Upper lobe of left lung (tissue), 6 donors: ENCODE measurements around the gene NOP9. TPM values are rescaled to one million over a fixed set of nuclear protein-coding genes. Genes with fewer than 3 reads are reported as not detected.

Source experiments
- ATAC-seq, 2 donors: fragments of 200-7000 bp; cut with Tn5 transposase; one replicate each; pipeline ENCODE4 v1.9.1; 2022; ENCODE audit warnings: mild to moderate bottlenecking in 2 of 2, moderate library complexity in 2 of 2; ENCODE audit not compliant: low FRiP score in 2 of 2
- DNase-seq, 2 donors: peaks; one replicate each; pipeline ENCODE4 v3.0.0-alpha.2; 2019 to 2020
- H3K27ac ChIP-seq, 4 donors: fragments of 200-600 bp; sonication (generic); one replicate each; pipeline ENCODE4 v1.5.1; 2016 to 2019
- H3K27me3 ChIP-seq, 4 donors: fragments of 200-600 bp; sonication (generic); one replicate each; pipeline ENCODE4 v1.5.1; 2017 to 2019
- H3K36me3 ChIP-seq, 4 donors: fragments of 200-600 bp; sonication (generic); one replicate each; pipeline ENCODE4 v1.5.1; 2016 to 2019
- H3K4me1 ChIP-seq, 4 donors: fragments of 200-600 bp; sonication (generic); one replicate each; pipeline ENCODE4 v1.5.1; 2018 to 2019
- H3K4me3 ChIP-seq, 4 donors: fragments of 200-600 bp; sonication (generic); one replicate each; pipeline ENCODE4 v1.5.1; 2017 to 2019; ENCODE audit warnings: mild to moderate bottlenecking in 2 of 4, moderate library complexity in 1 of 4
- H3K9me3 ChIP-seq, 4 donors: fragments of 200-600 bp; sonication (generic); one replicate each; pipeline ENCODE4 v1.5.1; 2018 to 2019
- EP300 ChIP-seq, 4 donors: sonication (generic); formaldehyde crosslinking; IDR thresholded peaks; one replicate each; pipeline ENCODE4 v1.5.1; 2017; ENCODE audit warnings: antibody characterized with exemption in 4 of 4, control low read depth in 2 of 4
- POLR2A ChIP-seq, 4 donors: fragments of 450-650 bp; IDR thresholded peaks; one replicate each; pipeline ENCODE4 v1.5.1; 2016 to 2017; ENCODE audit warnings: antibody characterized with exemption in 4 of 4, mild to moderate bottlenecking in 2 of 4
- POLR2AphosphoS5 ChIP-seq, 2 donors: sonication (generic); formaldehyde crosslinking; IDR thresholded peaks; one replicate each; pipeline ENCODE4 v1.5.1; 2017; ENCODE audit warnings: antibody characterized with exemption in 2 of 2
- WGBS, 2 donors: methylation state at CpG; one replicate each; pipeline ENCODE4 v1.1.5; 2017 to 2018; 5-methylcytosine and 5-hydroxymethylcytosine counted together
- total RNA-seq, 6 donors: library from RNA; depleted of rRNA in 4 of 6; stranded (reverse); fragments of >200 nt in 4 of 6; gene quantifications; one replicate each; pipeline versions ENCODE4 v1.1.0 to v1.2.1, GENCODE V29; 2016 to 2021
- TF ChIP-seq, protein P1 (sequence below), 6 experiments: fragments of 450-650 bp in 4 of 6; fragments of 200-600 bp in 2 of 6; sonication (generic) in 2 of 6; IDR thresholded peaks; one replicate each; pipeline ENCODE4 v1.5.1; 2016 to 2019; ENCODE audit warnings: antibody characterized with exemption in 6 of 6
- donor health status: DM: no; HTN: no; CAD: no; lungs with moderate emphysema.
- donor health status: DM: no; HTN: yes; CAD: no; lungs with severe emphysema.

The NOP9 gene
- total RNA-seq, 6 donors from 2014 or later = 13.3 to 31.4 (median 22.6) TPM

DNA sequence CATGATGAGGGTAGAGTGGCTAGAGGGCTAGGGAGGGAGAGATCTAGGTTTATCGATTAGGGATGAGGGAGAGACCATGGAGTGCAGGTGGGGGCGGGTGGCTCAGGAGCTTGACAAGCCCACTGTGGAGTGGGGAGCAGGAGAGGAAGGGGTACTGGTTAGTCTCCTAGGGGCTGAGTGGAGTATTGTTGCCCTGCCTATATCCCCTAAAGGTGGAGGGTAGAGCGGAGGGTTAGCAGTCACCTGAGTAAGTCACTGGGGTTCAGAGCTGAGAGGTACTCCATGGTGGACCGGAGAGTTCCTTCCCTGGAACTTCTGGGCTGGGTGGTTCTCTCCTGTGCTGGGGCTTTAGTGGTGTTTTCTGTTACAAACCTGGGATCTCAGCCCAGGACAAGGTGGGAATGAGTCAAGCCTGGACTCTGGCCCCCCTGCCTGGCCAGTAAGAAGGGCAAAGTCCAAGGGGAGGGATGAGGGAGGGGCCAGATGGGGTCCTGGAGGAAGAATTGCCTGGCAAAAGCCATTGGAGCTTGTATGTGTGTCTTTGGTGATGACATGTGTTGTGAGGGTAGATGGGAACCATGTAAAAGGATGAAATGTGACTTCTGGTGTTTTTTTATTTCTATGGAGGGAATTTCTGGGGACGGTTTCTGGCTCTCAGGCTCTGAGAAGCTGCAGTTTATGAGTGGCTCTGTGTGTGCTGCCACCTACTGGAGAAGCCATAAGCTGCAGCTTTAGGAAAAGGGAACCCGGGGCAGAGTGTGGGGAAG, 8.1 kb downstream of the NOP9 start, which contains the start of gene CIDEB:
TSS of gene CIDEB (minus strand) at position 403 of the 767 bp plus-strand sequence. CDS start at position 284, 119 bp downstream.
- peaks cover 39 to 51% (median 48%) of the 10 kb centered on the region in 4 donors for H3K4me1 ChIP-seq
- 60 to 63% methylated on average over 6 of the region's 6 CpGs for WGBS, 2 donors
- H3K27me3 ChIP-seq = no peaks in the 10 kb centered on the region
- peaks cover 17 to 54% (median 46%) of the 10 kb centered on the region in 4 donors for H3K36me3 ChIP-seq
- ATAC-seq (peak; percentile 68 to 69), DNase-seq (peak in 1 of 2 donors; percentile 68)
- H3K4me3 ChIP-seq = no peak within 1 kb of the TSS
- H3K9me3 ChIP-seq = no peaks in the 10 kb centered on the region
- TF ChIP-seq POLR2A (IDR thresholded peaks at IDR 0.05) = no peak
- TF ChIP-seq, protein P1, sequence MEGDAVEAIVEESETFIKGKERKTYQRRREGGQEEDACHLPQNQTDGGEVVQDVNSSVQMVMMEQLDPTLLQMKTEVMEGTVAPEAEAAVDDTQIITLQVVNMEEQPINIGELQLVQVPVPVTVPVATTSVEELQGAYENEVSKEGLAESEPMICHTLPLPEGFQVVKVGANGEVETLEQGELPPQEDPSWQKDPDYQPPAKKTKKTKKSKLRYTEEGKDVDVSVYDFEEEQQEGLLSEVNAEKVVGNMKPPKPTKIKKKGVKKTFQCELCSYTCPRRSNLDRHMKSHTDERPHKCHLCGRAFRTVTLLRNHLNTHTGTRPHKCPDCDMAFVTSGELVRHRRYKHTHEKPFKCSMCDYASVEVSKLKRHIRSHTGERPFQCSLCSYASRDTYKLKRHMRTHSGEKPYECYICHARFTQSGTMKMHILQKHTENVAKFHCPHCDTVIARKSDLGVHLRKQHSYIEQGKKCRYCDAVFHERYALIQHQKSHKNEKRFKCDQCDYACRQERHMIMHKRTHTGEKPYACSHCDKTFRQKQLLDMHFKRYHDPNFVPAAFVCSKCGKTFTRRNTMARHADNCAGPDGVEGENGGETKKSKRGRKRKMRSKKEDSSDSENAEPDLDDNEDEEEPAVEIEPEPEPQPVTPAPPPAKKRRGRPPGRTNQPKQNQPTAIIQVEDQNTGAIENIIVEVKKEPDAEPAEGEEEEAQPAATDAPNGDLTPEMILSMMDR (IDR thresholded peaks at IDR 0.05) = peak; percentile 71 to 96 (median 78)
- peak within 1 kb of the TSS in 1 of 4 donors; percentile 40 for H3K27ac ChIP-seq

GRCh38 chr14:24308342-24309124, 8.9 kb downstream of the NOP9 start:
- Histone ChIP-seq H3K4me3 (no peak overlapping the region), H3K4me1 (peaks cover 45 to 59% (median 54%) of the 10 kb centered on the region in 4 donors), H3K36me3 (peaks cover 16 to 46% (median 39%) of the 10 kb centered on the region in 4 donors), H3K9me3 (no peaks in the 10 kb centered on the region), H3K27me3 (no peaks in the 10 kb centered on the region), H3K27ac (peak overlapping the region in 1 of 4 donors; percentile 40)
- no peak for DNase-seq
- no peak for ATAC-seq
- 81 to 86% methylated on average over 7 of the region's 7 CpGs for WGBS, 2 donors
- TF ChIP-seq, protein P1 (IDR thresholded peaks at IDR 0.05) = peak in 1 of 6 experiments; percentile 67
- TF ChIP-seq POLR2A (IDR thresholded peaks at IDR 0.05) (no peak), POLR2AphosphoS5 (IDR thresholded peaks at IDR 0.05) (no peak)

GRCh38 chr14:24309538-24310264, 10.1 kb downstream of the NOP9 start, which contains the start of gene LTB4R2:
Gene LTB4R2, plus strand, starts transcription at chr14:24310140. Its CDS starts 525 bp downstream, at chr14:24310665.
- ATAC-seq = no peak
- 66 to 84% methylated on average over 5 of the region's 5 CpGs for WGBS, 2 donors

GRCh38 chr14:24310265-24310645, 10.6 kb downstream of the NOP9 start:
- no peak for DNase-seq
- no peak for ATAC-seq
- H3K36me3 ChIP-seq = peaks cover 4 to 29% (median 22%) of the 10 kb centered on the region in 4 donors
- TF ChIP-seq POLR2A (IDR thresholded peaks at IDR 0.05) (no peak), POLR2AphosphoS5 (IDR thresholded peaks at IDR 0.05) (no peak), EP300 (IDR thresholded peaks at IDR 0.05) (no peak)
- TF ChIP-seq, protein P1 (IDR thresholded peaks at IDR 0.05) = no peak
- H3K27ac ChIP-seq = peak overlapping the region; percentile 79 to 93 (median 91)
- H3K4me3 ChIP-seq = peak overlapping the region; percentile 29 to 58 (median 51)
- no peaks in the 10 kb centered on the region for H3K9me3 ChIP-seq
- no peaks in the 10 kb centered on the region for H3K27me3 ChIP-seq
- peaks cover 61 to 76% (median 70%) of the 10 kb centered on the region in 4 donors for H3K4me1 ChIP-seq
- WGBS, 2 donors = 30 to 65% methylated on average over 1 to 5 of the region's 5 CpGs

More at GRCh38 chr14:24309538-24310264, 10.1 kb downstream of the NOP9 start, which contains the start of gene LTB4R2:
- TF ChIP-seq, protein P1 (IDR thresholded peaks at IDR 0.05) = no peak
- TF ChIP-seq EP300 (IDR thresholded peaks at IDR 0.05) = no peak
- TF ChIP-seq POLR2A (IDR thresholded peaks at IDR 0.05) = no peak
- no peak for TF ChIP-seq POLR2AphosphoS5 (IDR thresholded peaks at IDR 0.05)
- H3K36me3 ChIP-seq = peaks cover 10 to 35% (median 27%) of the 10 kb centered on the region in 4 donors
- peaks cover 56 to 71% (median 65%) of the 10 kb centered on the region in 4 donors for H3K4me1 ChIP-seq
- DNase-seq = no peak
- H3K9me3 ChIP-seq = no peaks in the 10 kb centered on the region
- H3K4me3 ChIP-seq = peak within 1 kb of the TSS; percentile 29 to 58 (median 51)
- H3K27me3 ChIP-seq = no peaks in the 10 kb centered on the region
- H3K27ac ChIP-seq = peak within 1 kb of the TSS; percentile 79 to 93 (median 91)
